Activated CD4-positive, alpha-beta T cell treated with anti-CD3 and anti-CD28 coated beads for 4 hours (primary cell): Measurements from ENCODE around the gene ADCK1.
A peak's percentile ranks its signal among the peaks of the same experiment; 100 is the strongest.
"Not testable (repeated sequence)": the region's sequence is repeated elsewhere in the genome, so short reads cannot be mapped to it uniquely, and the experiment has no call there.

ENCODE experiments used
- DNase-seq, 2 donors: peaks; one replicate each; pipeline ENCODE4 v3.0.0-alpha.2; 2020

Gene ADCK1, protein sequence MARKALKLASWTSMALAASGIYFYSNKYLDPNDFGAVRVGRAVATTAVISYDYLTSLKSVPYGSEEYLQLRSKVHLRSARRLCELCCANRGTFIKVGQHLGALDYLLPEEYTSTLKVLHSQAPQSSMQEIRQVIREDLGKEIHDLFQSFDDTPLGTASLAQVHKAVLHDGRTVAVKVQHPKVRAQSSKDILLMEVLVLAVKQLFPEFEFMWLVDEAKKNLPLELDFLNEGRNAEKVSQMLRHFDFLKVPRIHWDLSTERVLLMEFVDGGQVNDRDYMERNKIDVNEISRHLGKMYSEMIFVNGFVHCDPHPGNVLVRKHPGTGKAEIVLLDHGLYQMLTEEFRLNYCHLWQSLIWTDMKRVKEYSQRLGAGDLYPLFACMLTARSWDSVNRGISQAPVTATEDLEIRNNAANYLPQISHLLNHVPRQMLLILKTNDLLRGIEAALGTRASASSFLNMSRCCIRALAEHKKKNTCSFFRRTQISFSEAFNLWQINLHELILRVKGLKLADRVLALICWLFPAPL

GRCh38 chr14:77799863-77800730, at the start of gene ADCK1:
ADCK1 (plus strand) TSS chr14:77800109; CDS start chr14:77818979, 18,870 bp downstream.
- peak; percentile 84 to 86 for DNase-seq

GRCh38 chr14:77752266-77752665, 47.6 kb upstream of the ADCK1 start:
- DNase-seq = no peak

DNA sequence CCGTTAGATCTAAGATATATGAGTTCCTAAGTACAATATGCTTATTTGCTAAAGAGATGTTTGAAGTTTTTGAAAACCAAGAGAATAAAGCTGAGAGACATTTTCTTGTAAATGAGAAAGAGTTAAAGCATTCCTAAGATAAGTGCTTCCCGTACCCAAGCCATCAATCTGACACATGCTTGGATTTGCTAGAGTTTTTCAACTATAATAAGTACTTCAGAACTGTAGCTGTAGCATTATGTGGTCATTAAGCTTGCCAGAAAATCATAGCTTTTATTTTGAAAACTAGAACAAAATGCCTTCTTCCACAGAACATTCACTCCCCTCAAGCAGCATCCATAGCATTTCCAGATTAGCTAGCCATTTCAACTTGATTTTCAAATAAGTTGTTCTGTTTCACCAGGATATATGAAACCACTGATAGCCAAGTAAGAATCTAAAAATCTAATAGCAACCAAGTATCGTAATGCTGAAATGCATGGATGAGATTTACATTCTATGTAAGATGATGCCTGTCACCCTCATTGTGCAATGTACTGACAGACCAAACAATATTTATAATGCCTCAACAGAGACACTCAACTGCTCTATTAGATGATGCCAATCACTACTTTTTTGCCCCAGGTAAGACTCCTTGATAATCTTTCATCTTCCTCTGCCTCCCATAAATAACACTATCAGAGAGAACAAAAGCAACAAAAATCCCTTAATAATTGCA, 47.0 kb upstream of the ADCK1 start:
- DNase-seq = no peak

GRCh38 chr14:77760381-77761204, 39.3 kb upstream of the ADCK1 start, which contains the start of gene SNW1:
SNW1 (minus strand) TSS chr14:77761156; CDS start chr14:77761127, 29 bp downstream.
- peak; percentile 87 to 91 for DNase-seq

DNA sequence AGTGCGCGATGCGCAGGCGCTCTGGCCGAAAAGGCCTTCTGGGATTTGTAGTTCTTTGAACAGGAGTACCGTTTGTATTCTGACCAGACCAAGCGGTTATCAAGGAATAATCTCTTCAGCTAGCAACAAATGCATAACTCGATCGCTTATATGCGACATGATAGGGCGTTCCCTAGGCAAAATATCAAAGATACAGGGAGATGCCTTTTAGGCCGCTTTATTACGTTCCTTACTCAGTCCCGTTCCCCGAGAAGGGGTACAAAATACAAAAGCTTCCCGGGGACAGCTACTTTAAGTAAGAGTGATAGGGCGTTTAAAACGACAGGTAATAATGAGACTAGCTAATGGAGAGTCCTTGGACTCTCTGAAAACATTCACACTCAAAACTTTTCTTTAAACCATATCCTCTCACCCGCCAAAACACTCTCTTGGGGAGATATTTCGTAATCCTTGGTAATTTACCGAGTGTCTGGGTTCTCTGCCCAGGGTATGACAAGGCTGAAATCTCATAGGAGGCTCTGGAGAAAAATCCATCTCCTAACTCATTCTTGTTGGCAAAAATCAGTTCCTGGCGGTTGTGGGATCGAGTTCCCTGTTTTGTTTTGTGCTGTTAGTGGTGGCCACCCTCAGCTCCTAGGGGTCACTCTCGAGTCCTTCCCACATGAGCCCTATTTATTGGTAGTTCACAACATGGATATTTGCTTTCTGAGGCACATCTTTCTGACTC, 38.5 kb upstream of the ADCK1 start:
- no peak for DNase-seq

DNA sequence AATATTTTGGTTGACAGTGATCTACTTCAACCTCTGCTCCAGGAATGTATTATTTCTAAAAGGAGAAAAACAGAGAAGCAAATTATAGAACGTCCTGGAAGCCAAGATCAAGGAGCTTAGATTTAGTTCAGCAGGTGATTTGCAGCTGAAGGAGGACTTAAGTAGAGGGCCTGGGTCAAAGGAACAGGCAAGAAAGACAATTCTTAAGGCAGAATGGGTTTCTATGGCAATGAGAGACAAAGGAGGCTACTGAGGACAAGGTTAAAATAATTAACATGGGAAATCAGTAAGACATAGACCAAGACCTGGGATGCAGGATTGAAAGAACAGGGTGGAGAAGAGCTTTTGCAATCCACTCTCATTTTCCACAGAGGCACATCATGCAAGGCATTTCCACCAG, 36.6 kb upstream of the ADCK1 start:
- DNase-seq = no peak

- no peak for DNase-seq
Measured at GRCh38 chr14:77763978-77764377, 35.9 kb upstream of the ADCK1 start.

- DNase-seq = not testable (repeated sequence)
Measured at GRCh38 chr14:77768442-77769069, 31.4 kb upstream of the ADCK1 start.

- not testable (repeated sequence) for DNase-seq
Measured at GRCh38 chr14:77773966-77774365, 25.9 kb upstream of the ADCK1 start.

- DNase-seq = no peak
Measured at GRCh38 chr14:77782202-77782601, 17.7 kb upstream of the ADCK1 start.

GRCh38 chr14:77786148-77786547, 13.8 kb upstream of the ADCK1 start:
- DNase-seq = no peak

DNA sequence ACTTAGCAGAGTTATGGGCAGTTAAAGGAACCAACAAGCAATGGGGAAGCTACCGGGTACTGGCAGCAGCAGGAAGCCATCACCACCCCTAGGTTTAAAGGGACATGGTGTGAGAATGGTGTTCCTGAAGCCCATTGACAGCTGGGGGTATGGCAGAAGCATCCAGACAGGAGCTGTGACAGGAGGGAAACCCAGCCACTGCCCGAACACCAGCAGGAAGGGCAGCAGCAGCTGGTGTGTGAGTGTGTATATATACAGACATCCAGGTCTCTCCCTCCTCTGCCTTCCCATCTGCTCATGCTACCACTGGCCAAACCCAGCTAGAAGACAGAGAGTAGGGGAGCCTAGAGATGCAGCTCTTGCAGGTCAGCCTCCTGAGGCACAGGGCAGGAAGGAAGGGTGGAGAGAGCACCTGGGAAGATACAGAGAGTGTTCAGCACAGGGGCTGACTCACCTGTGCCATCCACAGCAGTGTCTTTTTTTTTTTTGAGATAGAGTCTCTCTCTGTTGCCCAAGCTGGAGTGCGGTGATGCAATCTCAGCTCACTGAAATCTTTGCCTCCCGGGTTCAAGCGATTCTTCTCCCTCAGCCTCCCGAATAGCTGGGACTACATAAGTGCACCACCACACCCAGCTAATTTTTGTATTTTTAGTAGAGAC, 9.2 kb upstream of the ADCK1 start:
- no peak for DNase-seq

- no peak for DNase-seq
Measured at GRCh38 chr14:77791225-77791600, 8.7 kb upstream of the ADCK1 start.

DNA sequence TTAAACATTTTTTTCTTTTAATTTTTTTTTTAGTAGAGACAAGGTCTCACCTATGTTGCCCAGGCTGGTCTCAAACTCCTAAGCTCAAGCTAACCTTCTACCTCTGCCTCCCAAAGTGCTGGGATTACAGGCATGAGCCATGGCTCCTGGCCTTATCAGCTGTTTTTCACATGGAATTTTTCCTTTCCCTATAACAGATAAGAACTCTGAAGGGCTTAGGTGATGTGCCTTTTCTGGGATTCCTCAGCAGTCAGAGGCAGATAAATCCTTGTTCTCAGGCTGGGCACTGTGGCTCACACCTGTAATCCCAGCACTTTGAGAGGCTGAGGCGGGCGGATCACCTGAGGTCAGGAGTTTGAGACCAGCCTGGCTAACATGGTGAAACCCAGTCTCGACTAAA, 6.7 kb upstream of the ADCK1 start:
- DNase-seq = not testable (repeated sequence)

DNA sequence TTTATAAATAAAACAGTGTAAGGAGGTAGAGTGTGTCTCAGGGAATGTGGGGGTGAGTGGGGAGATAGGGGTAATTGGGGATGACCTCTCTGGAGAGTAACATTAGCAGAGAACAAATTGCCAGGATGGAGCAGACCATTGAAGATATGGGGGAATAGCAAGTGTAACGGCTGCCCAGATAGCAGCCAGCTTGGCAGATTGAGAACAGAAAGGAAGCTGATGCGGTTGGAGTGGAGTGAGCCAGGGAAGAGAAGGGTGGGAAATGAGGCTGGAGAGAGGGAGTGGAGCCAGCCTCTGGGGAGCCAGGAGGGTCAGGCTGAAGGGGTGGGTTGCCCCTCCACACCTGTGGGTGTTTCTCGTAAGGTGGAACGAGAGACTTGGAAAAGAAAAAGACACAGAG, 5.6 kb upstream of the ADCK1 start:
- no peak for DNase-seq

DNA sequence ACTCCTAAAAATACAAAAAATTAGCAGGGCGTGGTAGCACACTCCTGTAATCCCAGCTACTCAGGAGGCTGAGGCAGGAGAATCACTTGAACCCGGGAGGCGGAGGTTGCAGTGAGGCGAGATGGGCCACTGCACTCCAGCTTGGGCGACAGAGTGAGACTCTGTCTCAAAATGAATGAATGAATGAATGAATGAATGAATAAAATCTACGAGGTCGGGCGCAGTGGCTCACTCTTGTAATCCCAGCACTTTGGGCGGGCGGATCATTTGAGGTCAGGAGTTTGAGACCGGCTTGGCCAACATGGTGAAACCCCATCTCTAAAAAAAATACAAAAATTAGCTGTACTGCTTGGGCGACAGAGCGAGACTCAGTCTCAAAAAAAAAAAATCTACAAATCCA, 453 bp upstream of the ADCK1 start:
- DNase-seq = not testable (repeated sequence)

- no peak for DNase-seq
Measured at GRCh38 chr14:77800814-77801213, 905 bp downstream of the ADCK1 start.

- peak in 1 of 2 donors; percentile 17 for DNase-seq
Measured at GRCh38 chr14:77804592-77804991, 4.7 kb downstream of the ADCK1 start.

- DNase-seq = no peak
Measured at GRCh38 chr14:77805706-77806105, 5.8 kb downstream of the ADCK1 start.

- no peak for DNase-seq
Measured at GRCh38 chr14:77808250-77808649, 8.3 kb downstream of the ADCK1 start.
